ENCODE measurements around the gene JAZF1.

JAZF1 gene

GRCh38 chr7:27953777-27954176 lies 226.8 kb downstream of the JAZF1 start:
- ChIA-PET POLR2A (interaction anchor here (0.5 kb wide), 1 partner anchor 255 kb away, joined by 3 read pairs; no protein-coding TSS in a partner anchor), CTCF (interaction anchor here (0.8 to 1.6 kb wide), 8 partner anchors 8 to 549 kb away, joined by 3 to 5 read pairs (median 3); no protein-coding TSS in a partner anchor)
- no peak for TF ChIP-seq CTCF (IDR thresholded peaks at IDR 0.05; ENCODE audit: control extremely low read depth, extremely low read depth, low read depth, missing control alignments)
- DNase-seq (ENCODE audit: extremely low spot score): no peak

GRCh38 chr7:27953361-27953760 lies 227.2 kb downstream of the JAZF1 start:
- CTCF ChIA-PET: interaction anchor here (0.8 to 1.6 kb wide), 7 partner anchors 8 to 143 kb away, joined by 3 to 5 read pairs (median 3); no protein-coding TSS in a partner anchor
- DNase-seq (ENCODE audit: extremely low spot score): no peak
- POLR2A ChIA-PET: interaction anchor here (0.5 kb wide), 1 partner anchor 255 kb away, joined by 3 read pairs; no protein-coding TSS in a partner anchor
- TF ChIP-seq CTCF (IDR thresholded peaks at IDR 0.05; ENCODE audit: control extremely low read depth, extremely low read depth, low read depth, missing control alignments): no peak

- no peak for TF ChIP-seq CTCF (IDR thresholded peaks at IDR 0.05; ENCODE audit: control extremely low read depth, extremely low read depth, low read depth, missing control alignments)
- DNase-seq (ENCODE audit: extremely low spot score): no peak
- ChIA-PET POLR2A (no interaction called here), CTCF (interaction anchor here (1.1 to 1.6 kb wide), 5 partner anchors 9 to 81 kb away, joined by 3 to 5 read pairs (median 3); no protein-coding TSS in a partner anchor)
Measured at GRCh38 chr7:27952456-27953285, 227.9 kb downstream of the JAZF1 start.

- ChIA-PET CTCF (interaction anchor here (1.0 to 1.3 kb wide), 3 partner anchors 9 to 43 kb away, joined by 3 to 4 read pairs (median 3); no protein-coding TSS in a partner anchor), POLR2A (no interaction called here)
- TF ChIP-seq CTCF (IDR thresholded peaks at IDR 0.05; ENCODE audit: control extremely low read depth, extremely low read depth, low read depth, missing control alignments): no peak
Measured at GRCh38 chr7:27950123-27950522, 230.5 kb downstream of the JAZF1 start.

GRCh38 chr7:27948861-27949260 lies 231.7 kb downstream of the JAZF1 start:
- ChIA-PET POLR2A (no interaction called here), CTCF (no interaction called here)
- no peak for TF ChIP-seq CTCF (IDR thresholded peaks at IDR 0.05; ENCODE audit: control extremely low read depth, extremely low read depth, low read depth, missing control alignments)
- DNase-seq (ENCODE audit: extremely low spot score): no peak

More at GRCh38 chr7:27950123-27950522, 230.5 kb downstream of the JAZF1 start:
- no peak for DNase-seq (ENCODE audit: extremely low spot score)

GRCh38 chr7:27947586-27948278 lies 232.9 kb downstream of the JAZF1 start:
- TF ChIP-seq CTCF (IDR thresholded peaks at IDR 0.05; ENCODE audit: control extremely low read depth, extremely low read depth, low read depth, missing control alignments): no peak
- DNase-seq (ENCODE audit: extremely low spot score): no peak
- CTCF ChIA-PET: no interaction called here

More at GRCh38 chr7:27947586-27948278, 232.9 kb downstream of the JAZF1 start:
- POLR2A ChIA-PET: no interaction called here
